ENCODE results near the gene PTPRQ. TPM values are rescaled to one million over a fixed set of nuclear protein-coding genes. Genes with fewer than 3 reads are reported as not detected.

PTPRQ gene
- total and polyA plus RNA-seq, 10 donors, result under 0.01 to 0.09 (median 0.03) TPM; not detected in 7

- DNase-seq, result no peak
- H3K9me3 ChIP-seq, result no peaks in the 10 kb centered on the region
- intact Hi-C loops (cut with DNase I; ENCODE audit: low total_unique reads), result no loop called here
- H3K4me1 ChIP-seq, result no peaks in the 10 kb centered on the region
- no peaks in the 10 kb centered on the region for H3K27me3 ChIP-seq (replicated peaks in 1 of 7)
- TF ChIP-seq POLR2AphosphoS5 (IDR thresholded peaks at IDR 0.05) (no peak), POLR2A (IDR thresholded peaks at IDR 0.05) (no peak), CTCF (IDR thresholded peaks at IDR 0.05 in 8 of 11, conservative IDR thresholded peaks at IDR 0.05 in 3 of 11) (no peak)
- H3K27ac ChIP-seq, result no peak overlapping the region
- H3K36me3 ChIP-seq, result no peaks in the 10 kb centered on the region
- H3K4me3 ChIP-seq, result no peak overlapping the region
- 55 to 77% (median 69%) methylated on average over 2 of the region's 2 CpGs for WGBS, 5 donors
Observed at GRCh38 chr12:80432061-80432460, 12.0 kb upstream of the PTPRQ start.

GRCh38 chr12:80441921-80442320, 2.1 kb upstream of the PTPRQ start:
- Histone ChIP-seq H3K4me1 (no peaks in the 10 kb centered on the region), H3K27ac (no peak overlapping the region), H3K36me3 (no peaks in the 10 kb centered on the region), H3K27me3 (replicated peaks in 1 of 7) (no peaks in the 10 kb centered on the region), H3K4me3 (no peak overlapping the region), H3K9me3 (peaks cover 0 to 6% (median 0%) of the 10 kb centered on the region in 8 donors)
- DNase-seq, result no peak
- no peak for TF ChIP-seq POLR2AphosphoS5 (IDR thresholded peaks at IDR 0.05)
- TF ChIP-seq POLR2A (IDR thresholded peaks at IDR 0.05), result no peak
- TF ChIP-seq CTCF (IDR thresholded peaks at IDR 0.05 in 8 of 11, conservative IDR thresholded peaks at IDR 0.05 in 3 of 11), result no peak
- intact Hi-C loops (cut with DNase I; ENCODE audit: low total_unique reads), result no loop called here

GRCh38 chr12:80442426-80443222, 1.4 kb upstream of the PTPRQ start:
- intact Hi-C loops (cut with DNase I; ENCODE audit: low total_unique reads), result no loop called here
- H3K36me3 ChIP-seq, result no peaks in the 10 kb centered on the region
- no peak overlapping the region for H3K4me3 ChIP-seq
- H3K9me3 ChIP-seq, result peaks cover 0 to 10% (median 0%) of the 10 kb centered on the region in 8 donors
- H3K27ac ChIP-seq, result no peak overlapping the region
- H3K4me1 ChIP-seq, result no peaks in the 10 kb centered on the region
- 73 to 85% (median 81%) methylated on average over 7 of the region's 7 CpGs for WGBS, 5 donors
- DNase-seq, result no peak
- H3K27me3 ChIP-seq (replicated peaks in 1 of 7), result no peaks in the 10 kb centered on the region
- TF ChIP-seq CTCF (IDR thresholded peaks at IDR 0.05 in 8 of 11, conservative IDR thresholded peaks at IDR 0.05 in 3 of 11), result no peak
- no peak for TF ChIP-seq POLR2AphosphoS5 (IDR thresholded peaks at IDR 0.05)
- no peak for TF ChIP-seq POLR2A (IDR thresholded peaks at IDR 0.05)

GRCh38 chr12:80445083-80445793, 1.2 kb downstream of the PTPRQ start:
- Histone ChIP-seq H3K27ac (no peak overlapping the region), H3K4me3 (no peak overlapping the region), H3K27me3 (replicated peaks in 1 of 7) (no peaks in the 10 kb centered on the region), H3K4me1 (no peaks in the 10 kb centered on the region), H3K9me3 (peaks cover 0 to 17% (median 0%) of the 10 kb centered on the region in 8 donors), H3K36me3 (no peaks in the 10 kb centered on the region)
- WGBS, 5 donors, result 73 to 84% (median 80%) methylated on average over 5 of the region's 5 CpGs
- TF ChIP-seq POLR2AphosphoS5 (IDR thresholded peaks at IDR 0.05) (no peak), CTCF (IDR thresholded peaks at IDR 0.05 in 8 of 11, conservative IDR thresholded peaks at IDR 0.05 in 3 of 11) (no peak), POLR2A (IDR thresholded peaks at IDR 0.05) (no peak)
- DNase-seq, result no peak
- intact Hi-C loops (cut with DNase I; ENCODE audit: low total_unique reads), result no loop called here

Data from spleen (tissue), 11 donors.